GM18498 (cell line): Measurements from ENCODE around the gene PKHD1.

ENCODE experiments used
- ATAC-seq: cut with Tn5 transposase; IDR thresholded peaks from one replicate; pipeline ENCODE4 v1.9.1; 2021; ENCODE audit warnings: mild to moderate bottlenecking, moderate library complexity; ENCODE audit not compliant: unreplicated experiment

The PKHD1 gene, protein sequence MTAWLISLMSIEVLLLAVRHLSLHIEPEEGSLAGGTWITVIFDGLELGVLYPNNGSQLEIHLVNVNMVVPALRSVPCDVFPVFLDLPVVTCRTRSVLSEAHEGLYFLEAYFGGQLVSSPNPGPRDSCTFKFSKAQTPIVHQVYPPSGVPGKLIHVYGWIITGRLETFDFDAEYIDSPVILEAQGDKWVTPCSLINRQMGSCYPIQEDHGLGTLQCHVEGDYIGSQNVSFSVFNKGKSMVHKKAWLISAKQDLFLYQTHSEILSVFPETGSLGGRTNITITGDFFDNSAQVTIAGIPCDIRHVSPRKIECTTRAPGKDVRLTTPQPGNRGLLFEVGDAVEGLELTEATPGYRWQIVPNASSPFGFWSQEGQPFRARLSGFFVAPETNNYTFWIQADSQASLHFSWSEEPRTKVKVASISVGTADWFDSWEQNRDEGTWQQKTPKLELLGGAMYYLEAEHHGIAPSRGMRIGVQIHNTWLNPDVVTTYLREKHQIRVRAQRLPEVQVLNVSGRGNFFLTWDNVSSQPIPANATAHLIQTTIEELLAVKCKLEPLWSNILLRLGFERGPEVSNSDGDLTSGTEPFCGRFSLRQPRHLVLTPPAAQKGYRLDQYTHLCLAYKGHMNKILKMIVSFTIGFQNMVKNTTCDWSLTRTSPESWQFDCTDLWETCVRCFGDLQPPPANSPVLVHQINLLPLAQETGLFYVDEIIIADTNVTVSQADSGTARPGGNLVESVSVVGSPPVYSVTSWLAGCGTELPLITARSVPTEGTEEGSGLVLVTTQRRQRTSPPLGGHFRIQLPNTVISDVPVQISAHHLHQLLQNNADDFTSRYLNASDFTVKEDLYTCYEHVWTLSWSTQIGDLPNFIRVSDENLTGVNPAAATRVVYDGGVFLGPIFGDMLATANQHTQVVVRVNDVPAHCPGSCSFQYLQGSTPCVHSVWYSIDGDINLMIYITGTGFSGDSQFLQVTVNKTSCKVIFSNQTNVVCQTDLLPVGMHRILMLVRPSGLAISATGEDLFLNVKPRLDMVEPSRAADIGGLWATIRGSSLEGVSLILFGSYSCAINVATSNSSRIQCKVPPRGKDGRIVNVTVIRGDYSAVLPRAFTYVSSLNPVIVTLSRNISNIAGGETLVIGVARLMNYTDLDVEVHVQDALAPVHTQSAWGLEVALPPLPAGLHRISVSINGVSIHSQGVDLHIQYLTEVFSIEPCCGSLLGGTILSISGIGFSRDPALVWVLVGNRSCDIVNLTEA (N-terminal part only)

DNA sequence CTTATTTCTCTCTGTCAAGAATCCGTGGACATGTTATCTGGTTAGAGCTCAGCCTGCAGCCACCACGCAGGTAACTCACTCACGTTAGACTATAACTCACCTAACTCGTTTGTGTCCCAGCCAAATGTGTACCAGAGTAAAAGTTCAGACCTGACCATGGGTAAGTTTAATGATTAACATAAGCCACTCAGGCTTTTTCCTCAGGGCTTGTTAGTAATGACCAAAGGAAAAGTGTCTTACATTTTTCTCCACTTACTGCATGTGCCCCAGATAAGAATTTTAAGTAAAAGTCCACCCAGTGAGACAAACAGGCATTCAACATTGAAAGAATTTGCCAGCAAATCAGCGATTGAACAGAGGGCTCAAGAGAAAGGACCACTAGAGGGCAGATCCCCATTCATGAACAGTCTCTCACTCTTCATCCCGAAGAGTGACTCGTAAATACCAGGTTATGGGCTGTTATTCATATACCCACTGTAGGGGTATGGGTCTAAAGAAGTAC lies at the start of gene PKHD1:
PKHD1 (minus strand) TSS at position 116 of the 502 bp plus-strand sequence. CDS start 2,680 bp downstream, outside the sequence.
- no peak for ATAC-seq

DNA sequence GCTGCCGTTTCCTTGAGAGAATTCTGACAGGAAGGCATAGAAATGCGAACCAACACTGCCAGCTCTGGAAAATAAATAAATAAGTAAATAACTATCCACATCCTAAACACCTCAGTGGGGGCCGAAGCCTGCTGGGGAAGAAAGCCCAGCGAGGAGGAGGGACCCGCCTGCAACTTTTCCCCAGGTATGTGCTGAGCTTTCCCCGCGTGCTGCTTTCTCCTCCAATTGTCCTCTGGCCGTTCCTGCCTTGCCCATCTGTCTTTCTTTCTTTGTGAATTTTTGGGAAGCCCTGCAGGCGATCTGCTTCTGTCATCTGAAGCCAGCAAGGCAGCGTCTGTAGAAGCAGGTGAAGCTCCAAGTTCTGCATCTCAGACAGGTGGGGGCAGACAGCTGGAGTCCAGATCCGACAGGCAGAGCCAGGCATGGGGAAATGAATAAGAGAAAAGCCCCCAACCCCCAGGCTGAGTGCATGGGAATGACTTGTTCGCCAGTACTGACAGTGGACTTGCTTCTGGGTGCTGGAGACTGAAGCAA lies 49.6 kb upstream of the PKHD1 start:
- ATAC-seq, result no peak

DNA sequence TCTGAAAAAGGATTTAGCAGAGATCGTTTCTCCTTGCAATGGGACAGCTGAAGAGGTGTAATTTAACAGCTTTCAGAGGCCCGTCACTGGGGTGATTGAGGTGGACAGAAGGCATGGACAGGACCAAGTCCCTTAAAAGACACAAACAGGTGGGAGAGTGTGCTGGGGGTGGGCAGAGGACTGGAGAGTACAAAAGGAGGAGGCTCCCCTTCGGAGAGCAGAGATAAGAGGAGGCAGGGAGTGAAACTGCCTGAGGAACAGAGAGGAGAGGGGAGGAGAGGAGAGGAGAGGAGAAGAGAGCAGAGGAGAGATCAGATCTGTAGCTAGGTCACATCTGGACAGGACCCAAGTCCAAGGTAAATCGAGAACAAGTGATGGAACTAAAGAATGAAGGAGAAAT lies 48.6 kb upstream of the PKHD1 start:
- no peak for ATAC-seq

DNA sequence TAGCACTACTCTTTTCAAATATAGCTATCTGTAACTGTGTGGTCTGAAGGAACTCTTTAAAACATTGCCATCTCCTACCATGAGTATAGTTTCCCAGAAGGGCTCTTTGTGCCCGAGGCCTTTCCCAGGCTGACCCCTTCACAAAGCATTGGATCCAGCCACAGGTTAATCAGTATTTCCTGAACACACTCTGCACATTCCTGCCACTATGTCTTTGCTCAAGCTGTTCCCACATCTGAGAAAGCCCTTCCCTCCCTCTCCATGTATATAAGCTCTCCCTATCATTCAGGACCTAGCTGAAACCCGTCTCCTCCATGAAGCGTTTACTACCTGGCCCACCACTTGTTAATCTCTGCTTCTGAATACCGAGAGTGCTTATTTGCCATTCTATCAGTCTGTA lies 47.8 kb upstream of the PKHD1 start:
- ATAC-seq, result no peak

DNA sequence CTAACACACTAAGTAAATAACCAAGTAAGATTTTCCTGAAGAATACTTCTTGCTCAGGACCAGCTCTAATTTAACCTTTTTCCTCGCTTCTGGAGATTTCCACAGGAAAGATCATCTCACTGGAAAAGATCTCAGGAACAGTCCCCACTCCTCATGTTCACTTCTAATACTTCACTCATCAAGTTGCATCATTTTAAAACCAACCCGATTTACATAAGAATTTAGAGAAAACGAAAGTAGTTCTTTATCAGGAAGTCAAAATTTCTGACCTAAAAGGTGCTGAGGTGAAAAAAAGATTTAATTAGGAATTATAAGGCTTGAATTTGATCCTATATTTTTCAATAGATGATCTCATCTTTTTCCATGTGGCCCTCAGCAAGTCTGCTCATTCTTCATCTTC lies 46.6 kb upstream of the PKHD1 start:
- ATAC-seq, result no peak

DNA sequence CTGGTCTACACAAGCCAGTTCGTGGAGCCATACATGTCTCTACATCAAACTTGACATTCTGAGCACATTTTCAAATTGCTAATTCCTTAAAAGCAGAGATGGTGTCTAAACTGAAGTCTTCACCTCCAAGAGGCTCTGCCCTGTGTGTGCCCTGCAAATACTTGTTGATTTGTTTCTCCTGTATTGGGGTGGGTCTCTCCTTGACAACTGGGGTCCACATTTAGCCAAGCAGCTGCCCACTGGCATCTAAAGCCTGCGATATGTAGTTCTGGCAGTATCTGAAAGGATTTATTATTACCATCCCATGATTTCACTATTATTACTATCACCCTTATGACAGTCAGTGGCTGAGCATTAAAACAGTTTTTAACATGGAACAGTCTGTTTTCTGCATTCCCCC lies 45.9 kb upstream of the PKHD1 start:
- no peak for ATAC-seq

DNA sequence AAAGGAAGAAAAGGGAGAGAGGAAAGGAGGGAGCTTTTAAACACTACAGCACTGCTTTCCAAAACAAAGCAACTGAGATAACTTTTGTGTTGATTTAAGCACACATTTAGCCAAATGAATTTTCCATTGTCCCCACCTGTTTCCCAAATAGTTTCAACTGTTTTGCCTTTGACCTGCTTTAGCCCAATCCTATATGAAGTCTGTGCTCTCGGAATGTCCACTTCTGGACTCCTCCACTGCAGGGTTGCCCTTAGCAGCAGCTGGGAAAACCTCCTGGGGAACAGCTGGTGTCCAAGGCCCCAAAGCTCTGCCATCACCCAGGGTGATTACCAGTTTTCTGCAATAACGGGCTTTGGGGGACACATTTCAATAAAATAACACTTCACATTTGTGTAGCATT lies 44.9 kb upstream of the PKHD1 start:
- no peak for ATAC-seq

DNA sequence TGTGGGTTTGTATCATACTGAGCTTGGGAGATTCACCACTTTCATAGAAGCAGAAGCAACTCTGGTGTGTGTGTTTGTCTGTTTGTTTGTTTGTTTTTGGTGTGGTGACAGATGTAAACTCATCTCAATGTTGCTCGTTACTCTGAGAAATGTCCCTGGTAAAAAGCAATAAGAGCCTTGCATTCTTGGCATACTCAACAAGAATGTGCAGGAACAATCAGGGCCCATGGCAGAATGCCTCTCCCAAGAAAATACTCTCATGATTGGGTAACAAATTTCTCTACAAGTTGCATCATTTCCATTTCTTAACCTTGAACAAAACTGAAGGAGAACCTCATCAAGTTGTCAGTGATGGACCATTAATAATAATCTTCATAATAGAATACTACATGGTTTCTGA lies 43.0 kb upstream of the PKHD1 start:
- ATAC-seq, result no peak

DNA sequence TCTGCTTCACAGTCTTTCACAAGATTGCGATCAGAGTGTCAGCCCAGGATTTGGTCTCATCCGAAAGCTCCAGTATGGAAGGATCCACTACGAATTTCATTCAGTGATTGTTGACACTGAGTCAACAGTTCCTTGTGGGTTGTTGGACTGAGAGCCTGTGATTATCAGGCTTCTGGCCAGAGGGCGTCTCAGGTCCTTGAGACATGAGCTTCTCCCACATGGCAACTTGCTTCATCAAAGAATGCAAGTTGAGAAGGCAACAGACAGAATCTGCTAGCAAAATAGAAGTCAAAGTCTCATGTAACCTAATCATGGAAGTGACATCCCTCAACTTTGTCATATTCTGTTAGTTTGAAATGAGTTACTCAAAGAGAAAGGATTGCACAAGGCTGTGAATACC lies 40.5 kb upstream of the PKHD1 start:
- no peak for ATAC-seq

DNA sequence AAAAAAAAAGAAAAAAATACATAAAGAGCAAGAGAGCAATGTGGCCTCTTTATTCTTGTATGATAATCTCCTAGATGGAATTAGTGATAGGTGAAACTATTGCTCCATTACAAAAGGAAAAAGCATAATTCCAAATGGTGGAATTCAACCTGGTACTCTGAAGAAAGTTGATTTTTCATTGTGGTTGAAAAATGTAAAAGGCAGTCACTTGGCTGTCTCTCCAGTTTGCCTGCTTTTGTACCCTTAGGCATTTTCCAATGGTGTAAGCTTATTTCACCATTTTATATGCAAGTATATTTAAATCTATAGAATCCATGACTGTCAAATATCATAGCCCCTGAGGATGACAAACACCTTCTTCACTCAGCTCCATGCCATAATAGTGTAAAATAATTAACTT lies 38.8 kb upstream of the PKHD1 start:
- no peak for ATAC-seq

DNA sequence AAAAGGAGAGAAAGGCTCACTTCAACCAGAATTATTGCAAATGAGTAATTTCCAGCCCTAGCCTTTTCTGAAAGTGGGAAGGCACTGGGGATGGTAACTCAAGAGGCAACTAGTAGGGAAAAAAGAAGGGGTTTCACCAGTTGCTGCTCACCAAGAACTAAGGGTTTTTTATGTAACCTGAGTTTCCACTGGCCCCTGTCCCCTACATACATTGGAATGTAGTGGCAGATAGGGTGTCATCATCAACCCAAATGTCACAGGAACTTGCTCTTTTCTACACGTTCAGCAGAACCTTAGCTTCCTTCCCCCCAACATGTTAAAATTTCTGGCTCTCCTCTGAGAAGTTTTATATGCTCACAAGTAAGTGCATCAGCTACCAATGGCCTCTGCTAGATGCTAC lies 38.2 kb upstream of the PKHD1 start:
- ATAC-seq, result no peak

DNA sequence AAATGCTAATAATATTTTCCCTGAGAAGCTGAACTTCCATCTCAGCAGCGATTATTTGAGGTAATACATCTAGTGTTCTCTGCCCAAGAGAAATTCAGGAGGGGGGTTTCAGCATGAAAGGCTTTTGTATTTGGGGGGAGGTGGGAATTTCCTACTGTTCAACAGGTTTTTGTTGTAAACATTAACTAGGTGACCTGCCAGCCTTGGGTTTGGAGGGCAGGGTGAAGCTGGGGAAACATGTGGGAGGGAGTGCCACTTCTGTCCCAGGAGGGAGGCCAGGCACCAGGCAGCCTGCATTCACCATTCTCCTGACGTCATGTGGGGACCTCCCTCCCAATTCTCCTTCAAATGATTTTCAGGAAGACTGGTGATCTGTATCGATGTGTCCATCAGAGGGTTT lies 37.7 kb upstream of the PKHD1 start:
- no peak for ATAC-seq

DNA sequence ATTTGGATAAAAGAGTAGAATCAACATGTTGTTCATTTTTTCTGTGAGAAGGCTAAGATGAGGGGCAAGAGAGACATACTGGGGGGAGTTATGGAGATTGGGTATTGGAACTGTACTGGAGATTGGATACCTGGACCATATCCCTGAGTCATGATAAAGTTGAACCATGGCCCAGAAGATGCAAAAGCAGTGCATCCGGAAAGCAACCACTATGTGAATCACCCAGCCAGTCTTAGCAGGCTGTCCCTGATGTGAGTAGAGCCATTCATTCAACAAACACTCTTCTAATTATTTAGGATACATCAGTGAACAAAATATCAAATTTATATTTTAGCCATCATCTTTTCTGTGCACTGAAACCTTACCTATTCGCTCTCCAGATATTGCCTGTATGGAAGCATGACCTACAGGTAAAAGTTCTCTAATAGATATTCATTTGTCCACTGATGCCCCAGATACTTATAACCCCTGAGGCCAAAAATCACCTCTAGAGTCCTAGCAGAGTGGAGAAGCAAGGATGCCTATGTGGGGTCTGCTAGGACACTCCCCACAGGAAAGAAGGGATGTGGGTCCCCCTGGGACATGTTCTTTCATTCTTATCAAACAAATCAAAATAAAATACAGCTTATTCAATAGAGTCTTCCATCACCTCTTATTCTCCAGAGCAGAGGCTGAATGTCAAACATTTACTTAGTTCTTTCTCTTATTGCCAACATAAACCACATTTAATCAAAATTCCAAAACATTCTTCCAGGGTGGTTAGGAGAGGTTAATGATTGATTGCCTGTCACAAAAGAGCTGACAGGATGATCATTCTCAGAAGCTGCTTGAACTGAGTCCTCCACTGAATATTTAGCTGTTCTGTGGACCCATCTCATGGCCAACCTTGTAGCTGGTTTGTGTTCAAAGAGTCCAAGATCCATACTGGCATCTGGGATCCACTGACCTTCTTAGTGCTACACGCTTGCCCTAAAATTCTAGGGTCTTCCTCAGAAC lies 37.0 kb upstream of the PKHD1 start:
- ATAC-seq, result no peak

DNA sequence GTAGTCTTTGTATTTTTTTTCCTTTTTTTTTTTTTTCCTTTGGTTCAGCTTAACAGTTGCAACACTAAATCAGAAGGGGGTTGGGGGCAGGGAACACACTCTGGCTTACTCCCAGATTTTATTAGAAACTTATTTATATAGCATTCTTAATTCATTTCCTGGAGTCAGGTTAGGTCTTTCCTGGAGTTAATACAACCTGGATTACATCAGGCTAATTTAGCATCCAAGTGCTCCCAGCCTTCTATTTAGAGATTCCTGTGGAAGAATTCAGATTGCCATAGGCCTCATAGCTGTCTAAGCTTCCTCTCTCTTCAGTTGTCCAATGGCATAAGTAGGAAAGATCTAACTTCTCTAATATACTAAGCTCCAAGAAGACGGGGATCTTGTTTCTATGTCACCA lies 35.8 kb upstream of the PKHD1 start:
- no peak for ATAC-seq

DNA sequence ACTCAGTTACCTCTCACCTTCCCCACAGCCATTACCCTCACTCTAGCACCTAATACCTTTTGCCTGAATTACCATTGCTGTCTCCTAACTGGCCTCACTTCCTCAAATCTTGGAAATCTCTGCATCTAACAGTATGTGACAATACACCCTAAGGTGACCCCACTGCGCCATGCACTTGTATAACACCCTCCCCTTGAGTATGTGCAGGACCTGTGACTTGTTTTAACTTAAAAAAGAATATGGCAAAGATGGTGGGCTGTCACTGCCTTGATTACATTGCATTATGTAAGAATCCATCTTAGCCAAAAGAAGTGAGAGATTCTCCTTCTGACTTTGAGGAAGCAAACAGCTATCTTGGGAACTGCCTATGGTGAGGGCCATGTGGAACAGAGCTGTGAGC lies 29.9 kb upstream of the PKHD1 start:
- no peak for ATAC-seq

DNA sequence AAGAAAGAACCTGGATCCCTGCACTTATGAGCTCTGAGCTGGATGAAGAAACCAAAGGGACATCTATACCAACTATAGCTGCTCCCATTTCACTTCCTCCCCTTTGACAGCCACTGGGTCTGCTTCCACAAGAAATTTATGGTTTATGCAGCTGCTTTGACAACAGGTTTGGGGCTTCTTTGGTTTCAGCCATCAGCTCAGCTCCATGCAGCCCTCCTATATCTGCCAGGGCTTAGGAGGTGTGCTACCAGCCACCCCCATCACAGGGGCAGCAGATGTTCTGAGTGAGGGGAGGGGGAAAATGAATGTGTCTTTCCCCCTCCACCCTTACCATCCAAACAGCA lies 29.2 kb upstream of the PKHD1 start:
- no peak for ATAC-seq

DNA sequence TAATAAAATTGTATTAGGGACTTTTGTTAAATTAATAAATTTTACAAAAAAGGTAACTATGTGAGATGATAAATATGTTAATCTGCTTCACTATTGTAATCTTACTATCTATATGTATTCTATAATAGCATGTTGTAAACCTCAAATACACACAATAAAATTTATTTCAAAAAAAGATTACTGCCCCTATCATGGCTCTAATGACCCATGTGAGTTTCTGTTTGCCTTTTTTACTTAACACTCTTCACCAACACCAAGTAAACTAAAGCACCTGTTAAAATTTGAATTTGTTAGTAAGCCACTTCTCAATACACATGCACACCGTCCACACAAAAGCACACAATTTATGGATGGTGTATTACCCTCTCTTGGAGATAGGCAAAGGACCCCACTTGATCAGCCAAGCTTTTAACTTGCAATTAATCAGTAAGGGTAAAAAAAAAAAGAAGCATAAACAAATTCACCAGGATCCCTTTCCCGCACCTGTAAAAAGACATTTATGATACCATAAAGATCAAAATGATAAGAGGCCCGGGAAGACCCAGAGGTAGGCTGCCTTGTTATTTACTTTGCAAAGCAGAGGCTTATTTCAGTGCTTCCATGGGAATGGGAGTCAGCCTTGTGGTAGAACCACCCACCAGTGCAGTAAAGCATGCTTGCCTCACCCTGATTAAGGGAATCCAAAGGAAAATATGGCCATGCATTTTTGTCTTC lies 28.6 kb upstream of the PKHD1 start:
- no peak for ATAC-seq

DNA sequence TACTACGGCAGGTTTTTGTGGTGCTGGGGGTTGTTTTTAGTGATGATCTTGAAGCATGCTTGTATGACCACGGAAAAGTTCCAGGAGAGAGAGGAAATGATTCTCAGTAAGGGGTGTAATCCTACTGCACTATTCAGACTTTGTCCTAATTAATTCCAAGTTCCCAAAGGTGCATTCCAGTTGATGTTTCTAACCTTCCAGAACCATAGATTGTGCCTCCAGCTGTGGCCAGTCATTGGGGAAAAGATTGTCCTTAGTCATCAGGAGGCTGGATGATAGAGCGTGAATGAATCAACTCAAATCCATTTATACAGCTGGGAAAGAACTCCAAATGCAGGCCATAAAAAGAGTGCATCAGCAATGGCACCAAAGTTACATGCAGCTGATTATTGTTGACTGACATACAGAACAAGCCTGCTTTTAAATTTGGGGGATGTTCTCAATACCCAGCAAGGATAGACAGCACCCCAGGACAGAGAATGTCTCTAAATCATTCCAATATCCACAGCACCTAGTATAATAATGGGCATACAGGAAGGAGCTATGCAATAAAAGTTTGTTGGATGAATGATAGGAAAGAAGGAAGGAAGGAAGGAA lies 27.8 kb upstream of the PKHD1 start:
- no peak for ATAC-seq

DNA sequence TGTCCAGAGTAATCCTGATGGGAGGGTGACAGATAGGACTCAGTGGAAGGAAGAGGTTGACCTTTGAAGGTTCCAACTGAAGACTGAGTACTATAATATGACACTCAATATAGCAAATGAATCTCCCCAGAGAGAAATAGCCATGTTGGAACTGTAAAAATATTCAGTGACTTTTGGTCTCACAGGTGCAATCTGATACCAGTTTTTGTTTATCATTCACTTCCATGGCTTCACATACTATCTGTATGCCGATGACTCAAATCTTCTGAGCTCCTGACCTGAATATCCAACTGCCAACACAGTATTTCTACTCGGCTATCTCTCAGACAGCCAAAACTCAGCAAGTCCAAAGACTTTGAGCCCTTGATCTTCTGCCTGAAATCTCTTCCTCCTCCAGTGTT lies 21.8 kb upstream of the PKHD1 start:
- ATAC-seq, result no peak
